Ramos (cell line): ENCODE data around the gene CMIP.

Source experiments
- in situ Hi-C: fragments of 300-500 bp; cut with MboI; formaldehyde crosslinking; loops from one replicate; pipeline ENCODE4 v1.14.3; 2022; ENCODE audit warnings: low sequenced_read_pairs; ENCODE audit not compliant: unreplicated experiment

Gene CMIP

GRCh38 chr16:81589975-81590650, 145.5 kb downstream of the CMIP start:
- in situ Hi-C loops: no loop called here

- in situ Hi-C loops: no loop called here
Measured at GRCh38 chr16:81590714-81591544, 146.3 kb downstream of the CMIP start.

GRCh38 chr16:81591545-81591870, 146.9 kb downstream of the CMIP start:
- in situ Hi-C loops: no loop called here

- in situ Hi-C loops: no loop called here
Measured at GRCh38 chr16:81592353-81592866, 147.8 kb downstream of the CMIP start.

- in situ Hi-C loops: no loop called here
Measured at GRCh38 chr16:81593481-81593880, 148.9 kb downstream of the CMIP start.

GRCh38 chr16:81595629-81596292, 151.2 kb downstream of the CMIP start:
- in situ Hi-C loops: no loop called here

GRCh38 chr16:81597079-81597658, 152.6 kb downstream of the CMIP start:
- in situ Hi-C loops: no loop called here

GRCh38 chr16:81598083-81598482, 153.5 kb downstream of the CMIP start:
- in situ Hi-C loops: no loop called here

GRCh38 chr16:81599034-81599744, 154.6 kb downstream of the CMIP start:
- in situ Hi-C loops: no loop called here

- in situ Hi-C loops: no loop called here
Measured at GRCh38 chr16:81600275-81600674, 155.7 kb downstream of the CMIP start.

GRCh38 chr16:81601008-81601428, 156.4 kb downstream of the CMIP start:
- in situ Hi-C loops: no loop called here

GRCh38 chr16:81601601-81602255, 157.1 kb downstream of the CMIP start:
- in situ Hi-C loops: no loop called here

GRCh38 chr16:81602256-81602776, 157.7 kb downstream of the CMIP start:
- in situ Hi-C loops: no loop called here

- in situ Hi-C loops: no loop called here
Measured at GRCh38 chr16:81602792-81603191, 158.2 kb downstream of the CMIP start.

- in situ Hi-C loops: no loop called here
Measured at GRCh38 chr16:81604960-81605383, 160.4 kb downstream of the CMIP start.

- in situ Hi-C loops: no loop called here
Measured at GRCh38 chr16:81606039-81606438, 161.4 kb downstream of the CMIP start.

- in situ Hi-C loops: no loop called here
Measured at GRCh38 chr16:81607006-81607405, 162.4 kb downstream of the CMIP start.

GRCh38 chr16:81607805-81608522, 163.4 kb downstream of the CMIP start:
- in situ Hi-C loops: no loop called here
